H1 (cell line): Measurements from ENCODE around the gene GPR15LG. TPM values are rescaled to one million over a fixed set of nuclear protein-coding genes. Genes with fewer than 3 reads are reported as not detected.
A peak's percentile ranks its signal among the peaks of the same experiment; 100 is the strongest.

Experiments
- CTCF ChIA-PET: fragments of 300-600 bp; sonication (Branson Sonifier 250); formaldehyde crosslinking; loops from one replicate; lab custom pipeline; 2021; ENCODE audit not compliant: partially characterized antibody; lab: Charles Lee
- POLR2A ChIA-PET: fragments of 300-600 bp; sonication (Branson Sonifier 250); formaldehyde crosslinking; loops from one replicate; lab custom pipeline; 2021; ENCODE audit warnings: inconsistent platforms; ENCODE audit not compliant: partially characterized antibody; lab: Charles Lee
- DNase-seq, 2 experiments: peaks; one replicate each; pipeline versions ENCODE4 v3.0.0 to v3.0.0-alpha.2; 2010 to 2022; ENCODE audit warnings: low spot score in 2 of 2, low read depth in 1 of 2, mixed read lengths in 1 of 2
- FAIRE-seq: peaks from 2 replicates; lab custom pipeline; 2011; peaks lifted over from hg19 to GRCh38; lab: Jason Lieb, UNC
- H2AFZ ChIP-seq: 2 replicates; pipeline ENCODE4 v1.8.1; 2012; ENCODE audit warnings: low read length, inconsistent platforms
- H2AK5ac ChIP-seq: 2 replicates; pipeline ENCODE4 v1.6.1; 2013; ENCODE audit warnings: low read depth, low read length
- H2BK120ac ChIP-seq: replicated peaks from 2 replicates; pipeline ENCODE3; 2013; ENCODE audit warnings: low read depth, low read length, inconsistent platforms
- H2BK12ac ChIP-seq: 2 replicates; pipeline ENCODE4 v1.6.1; 2013; ENCODE audit warnings: low read depth, low read length
- H2BK15ac ChIP-seq: 2 replicates; pipeline ENCODE4 v1.6.1; 2013; ENCODE audit warnings: low read length
- H2BK20ac ChIP-seq: 2 replicates; pipeline ENCODE4 v1.6.1; 2013; ENCODE audit warnings: low read length
- H2BK5ac ChIP-seq: 2 replicates; pipeline ENCODE4 v1.6.1; 2013; ENCODE audit warnings: low read depth, low read length
- H3K14ac ChIP-seq: 2 replicates; pipeline ENCODE4 v1.6.1; 2013; ENCODE audit warnings: inconsistent platforms; ENCODE audit not compliant: insufficient read length
- H3K18ac ChIP-seq: 2 replicates; pipeline ENCODE4 v1.6.1; 2013; ENCODE audit warnings: low read length; ENCODE audit errors: extremely low read depth
- H3K23ac ChIP-seq: 2 replicates; pipeline ENCODE4 v1.6.1; 2013; ENCODE audit warnings: inconsistent platforms; ENCODE audit not compliant: insufficient read length
- H3K23me2 ChIP-seq: 2 replicates; pipeline ENCODE4 v1.6.1; 2013; ENCODE audit warnings: low read depth, low read length
- H3K27ac ChIP-seq: 2 replicates; pipeline ENCODE4 v1.6.1; 2011; ENCODE audit warnings: low read depth, low read length, inconsistent platforms
- H3K27me3 ChIP-seq, 4 experiments: replicated peaks in 1 of 4; 1 replicate in 1 of 4; 2 replicates in 3 of 4; pipeline versions ENCODE4 v1.6.1 to v1.8.1; 2011 to 2013; ENCODE audit warnings: low read length in 3 of 4, mild to moderate bottlenecking in 3 of 4, inconsistent platforms in 2 of 4, mixed read lengths in 2 of 4, moderate library complexity in 1 of 4; ENCODE audit not compliant: control insufficient read depth in 3 of 4, insufficient read depth in 3 of 4; ENCODE audit errors: extremely low read depth in 1 of 4
- H3K36me3 ChIP-seq, 4 experiments: 2 replicates each; pipeline versions ENCODE4 v1.6.1 to v1.8.1; 2011 to 2013; ENCODE audit warnings: mild to moderate bottlenecking in 4 of 4, low read length in 3 of 4, moderate library complexity in 2 of 4, control low read depth in 1 of 4, inconsistent platforms in 1 of 4; ENCODE audit not compliant: insufficient read depth in 4 of 4, control insufficient read depth in 2 of 4
- H3K4ac ChIP-seq: replicated peaks from 2 replicates; pipeline ENCODE3; 2013; ENCODE audit warnings: low read length, low read depth, mixed read lengths, inconsistent platforms; ENCODE audit not compliant: insufficient read length
- H3K4me1 ChIP-seq, 4 experiments: replicated peaks in 1 of 4; 1 replicate in 1 of 4; 2 replicates in 3 of 4; pipeline versions ENCODE4 v1.6.1 to v1.8.1; 2011 to 2013; ENCODE audit warnings: low read length in 3 of 4, inconsistent platforms in 2 of 4, mixed read lengths in 1 of 4; ENCODE audit not compliant: insufficient read depth in 4 of 4, control insufficient read depth in 3 of 4
- H3K4me2 ChIP-seq, 2 experiments: 2 replicates each; pipeline versions ENCODE4 v1.6.1 to v1.8.1; 2011 to 2013; ENCODE audit warnings: low read depth in 2 of 2, low read length in 2 of 2, control low read depth in 1 of 2, inconsistent platforms in 1 of 2, mild to moderate bottlenecking in 1 of 2; ENCODE audit not compliant: insufficient read depth in 1 of 2
- H3K4me3 ChIP-seq, 4 experiments: fragments of 200-600, 300-600 bp in 1 of 4; sonication (generic), shearing (Covaris generic), sonication (Bioruptor Twin) in 1 of 4; 2 replicates each; pipeline versions ENCODE4 v1.5.1 to v1.8.1; 2011 to 2016; ENCODE audit warnings: low read length in 4 of 4, low read depth in 3 of 4, control low read depth in 2 of 4, inconsistent platforms in 2 of 4, mild to moderate bottlenecking in 2 of 4, mixed read lengths in 1 of 4, moderate library complexity in 1 of 4; ENCODE audit not compliant: insufficient read depth in 2 of 4; ENCODE audit errors: extremely low read depth in 1 of 4
- H3K56ac ChIP-seq: replicated peaks from 2 replicates; pipeline ENCODE3; 2013; ENCODE audit warnings: low read depth, mild to moderate bottlenecking, mixed read lengths, low read length, inconsistent platforms; ENCODE audit not compliant: insufficient read length
- H3K79me1 ChIP-seq: 2 replicates; pipeline ENCODE4 v1.6.1; 2013; ENCODE audit warnings: low read depth, low read length, control low read depth
- H3K79me2 ChIP-seq, 2 experiments: 2 replicates each; pipeline versions ENCODE4 v1.6.1 to v1.8.1; 2012 to 2013; ENCODE audit warnings: low read length in 2 of 2, mild to moderate bottlenecking in 2 of 2, inconsistent platforms in 1 of 2; ENCODE audit not compliant: insufficient read depth in 2 of 2, control insufficient read depth in 1 of 2
- H3K9ac ChIP-seq, 4 experiments: replicated peaks in 1 of 4; 1 replicate in 1 of 4; 2 replicates in 3 of 4; pipeline versions ENCODE4 v1.6.1 to v1.8.1; 2011 to 2013; ENCODE audit warnings: low read depth in 3 of 4, low read length in 3 of 4, control low read depth in 2 of 4, mild to moderate bottlenecking in 2 of 4, moderate library complexity in 2 of 4, inconsistent platforms in 1 of 4; ENCODE audit errors: extremely low read depth in 1 of 4
- H3K9me3 ChIP-seq, 2 experiments: 2 replicates each; pipeline versions ENCODE4 v1.6.1 to v1.8.1; 2012 to 2013; ENCODE audit warnings: mild to moderate bottlenecking in 2 of 2, moderate library complexity in 2 of 2, control low read depth in 1 of 2, inconsistent platforms in 1 of 2, low read depth in 1 of 2, low read length in 1 of 2, mixed read lengths in 1 of 2; ENCODE audit not compliant: insufficient read depth in 2 of 2
- H4K20me1 ChIP-seq, 2 experiments: replicated peaks in 1 of 2; 2 replicates each; pipeline versions ENCODE3 to v1.8.1; 2011 to 2013; ENCODE audit warnings: inconsistent platforms in 2 of 2, low read length in 2 of 2, mild to moderate bottlenecking in 1 of 2; ENCODE audit not compliant: insufficient read depth in 2 of 2, control insufficient read depth in 1 of 2
- H4K5ac ChIP-seq: 2 replicates; pipeline ENCODE4 v1.6.1; 2013; ENCODE audit warnings: low read length, low read depth, mixed read lengths, inconsistent platforms; ENCODE audit not compliant: insufficient read length
- H4K8ac ChIP-seq: 2 replicates; pipeline ENCODE4 v1.8.0; 2013; ENCODE audit warnings: mild to moderate bottlenecking, moderate library complexity, low read length, inconsistent platforms; ENCODE audit not compliant: insufficient read depth; ENCODE audit errors: extremely low read depth
- H4K91ac ChIP-seq: replicated peaks from 2 replicates; pipeline ENCODE3; 2013; ENCODE audit warnings: low read length, mixed read lengths, inconsistent platforms; ENCODE audit not compliant: insufficient read length
- ATF3 ChIP-seq: IDR thresholded peaks from 2 replicates; pipeline ENCODE4 v1.6.1; 2011; ENCODE audit warnings: low read depth, mild to moderate bottlenecking, low read length; ENCODE audit not compliant: insufficient read depth
- BACH1 ChIP-seq: IDR thresholded peaks from 2 replicates; pipeline ENCODE4 v1.6.1; 2012; ENCODE audit warnings: low read length, improper control_type of control experiment
- CTBP2 ChIP-seq: IDR thresholded peaks from 2 replicates; pipeline ENCODE4 v1.7.0; 2011; ENCODE audit warnings: borderline replicate concordance, mild to moderate bottlenecking, moderate library complexity, mixed read lengths, low read length; ENCODE audit not compliant: insufficient read depth, insufficient read length
- EGR1 ChIP-seq: IDR thresholded peaks from 2 replicates; pipeline ENCODE4 v1.6.1; 2011; ENCODE audit warnings: low read depth, low read length, borderline replicate concordance
- KDM4A ChIP-seq: IDR thresholded peaks from one replicate; pipeline ENCODE4 v1.7.1; 2012; ENCODE audit warnings: low read depth, mild to moderate bottlenecking, moderate library complexity, low read length, inconsistent platforms; ENCODE audit not compliant: severe bottlenecking
- KDM5A ChIP-seq: fragments of 200-600 bp; IDR thresholded peaks from 2 replicates; pipeline ENCODE4 v1.7.1; 2012; ENCODE audit warnings: mild to moderate bottlenecking, low read length, inconsistent platforms, mixed read lengths
- POLR2A ChIP-seq, 2 experiments: IDR thresholded peaks; 1 replicate in 1 of 2; 2 replicates in 1 of 2; pipeline ENCODE4 v1.6.1; 2011; ENCODE audit warnings: low read depth in 2 of 2, low read length in 2 of 2, mild to moderate bottlenecking in 2 of 2; ENCODE audit errors: control extremely low read depth in 1 of 2
- RAD21 ChIP-seq, 2 experiments: IDR thresholded peaks in 1 of 2; conservative IDR thresholded peaks in 1 of 2; 2 replicates each; pipeline ENCODE4 v1.6.1; 2011; ENCODE audit warnings: low read depth in 2 of 2, low read length in 2 of 2, improper control_type of control experiment in 1 of 2, inconsistent platforms in 1 of 2, mild to moderate bottlenecking in 1 of 2, moderate library complexity in 1 of 2
- SIN3A ChIP-seq, 2 experiments: IDR thresholded peaks in 1 of 2; conservative IDR thresholded peaks in 1 of 2; 2 replicates each; pipeline ENCODE4 v1.6.1; 2011 to 2012; ENCODE audit warnings: low read length in 2 of 2, improper control_type of control experiment in 1 of 2, low read depth in 1 of 2, mild to moderate bottlenecking in 1 of 2
- TBP ChIP-seq: IDR thresholded peaks from 2 replicates; pipeline ENCODE4 v1.6.1; 2011; ENCODE audit warnings: low read depth, low read length, improper control_type of control experiment
- ZNF274 ChIP-seq: IDR thresholded peaks from 2 replicates; pipeline ENCODE4 v1.7.0; 2012; ENCODE audit warnings: low read length, borderline replicate concordance; ENCODE audit errors: extremely low read depth
- WGBS, 2 experiments: shearing (Covaris generic) in 1 of 2; methylation state at CpG; one replicate each; pipeline versions ENCODE4 v1.1.6 to v1.1.7; 2013 to 2015; ENCODE audit warnings: low lambda C conversion rate in 2 of 2, mixed read lengths in 2 of 2, inconsistent platforms in 1 of 2, low coverage in 1 of 2, missing lambda C conversion rate in 1 of 2; ENCODE audit not compliant: insufficient replicate concordance in 2 of 2, insufficient coverage in 1 of 2, insufficient read length in 1 of 2; ENCODE audit errors: extremely low coverage in 1 of 2, missing lambda C conversion rate in 1 of 2; 5-methylcytosine and 5-hydroxymethylcytosine counted together
- polyA plus RNA-seq, 7 experiments: library from polyadenylated mRNA; depleted of rRNA in 3 of 7; stranded (reverse) in 5 of 7; unstranded in 2 of 7; fragments of >200 nt in 5 of 7; fragments of 200-250 nt in 2 of 7; gene quantifications; 1 replicate in 5 of 7; 2 replicates in 1 of 7; 4 replicates in 1 of 7; pipeline versions ENCODE4 v1.2.1 to v1.2.3, GENCODE V29; 2011 to 2013; ENCODE audit warnings: missing spikeins in 2 of 7, mixed read lengths in 2 of 7
- total RNA-seq: library from RNA; stranded (reverse); fragmentation: NEBNext Ultra II Directional; extraction: Animal tissue kit (Norgen Biotek cat#: 25700); gene quantifications from 2 replicates; pipeline ENCODE4 v1.2.1, GENCODE V29; 2021

GPR15LG gene
- total and polyA plus RNA-seq, 2 of the 8 experiments (the other 6 are each of a cell fraction or from before 2014, with no cell fraction given) = not detected

DNA sequence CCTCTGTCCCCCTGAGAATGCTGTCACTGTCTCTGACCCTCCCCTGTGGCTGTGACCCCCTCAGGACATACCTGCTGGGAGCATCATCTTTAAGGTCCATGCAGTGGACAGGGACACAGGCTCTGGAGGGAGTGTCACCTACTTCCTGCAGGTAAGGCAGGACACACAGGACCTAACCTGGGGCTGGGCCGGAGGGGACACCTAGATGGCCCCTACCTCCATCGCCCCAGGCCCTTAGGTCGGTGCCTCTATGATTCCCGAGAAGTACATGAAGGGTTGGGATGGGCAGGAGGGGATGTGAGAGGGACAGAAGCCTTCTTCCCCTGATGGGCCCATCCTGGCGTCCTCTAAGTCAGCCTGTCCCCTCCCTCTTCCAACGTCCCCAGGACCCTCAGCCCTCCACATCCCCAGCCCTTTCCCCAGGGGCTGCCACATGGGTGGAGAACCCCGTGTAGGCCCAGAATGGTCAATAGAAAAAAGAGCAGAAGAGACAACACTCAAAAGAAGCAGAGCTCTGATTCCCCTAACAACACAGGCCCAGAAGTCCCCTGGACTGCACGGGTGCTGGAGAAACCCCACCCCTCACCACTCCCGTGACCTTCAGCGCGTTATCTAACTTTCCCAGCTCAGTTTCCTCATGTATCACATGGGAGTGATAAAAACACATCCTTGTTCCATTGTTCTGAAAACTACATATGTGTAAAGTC, 27.1 kb downstream of the GPR15LG start:
- peaks cover 2 to 12% (median 7%) of the 10 kb centered on the region in 4 experiments; a peak in 6 of 7 replicates for H3K27me3 ChIP-seq
- H3K9me3 ChIP-seq = no peaks in the 10 kb centered on the region
- H3K18ac ChIP-seq = no peak overlapping the region
- DNase-seq (no peak), FAIRE-seq (no peak)
- H4K91ac ChIP-seq = no peak overlapping the region
- no peak overlapping the region for H3K23ac ChIP-seq
- H3K4me1 ChIP-seq = no peaks in the 10 kb centered on the region
- H4K20me1 ChIP-seq = peaks cover 0 to 6% of the 10 kb centered on the region in 2 experiments
- no peaks in the 10 kb centered on the region for H3K79me2 ChIP-seq
- H2AK5ac ChIP-seq = no peak overlapping the region
- no peak overlapping the region for H3K4me2 ChIP-seq
- H2BK15ac ChIP-seq = no peak overlapping the region
- no peak overlapping the region for H3K14ac ChIP-seq
- H3K23me2 ChIP-seq = no peaks in the 10 kb centered on the region
- no peak overlapping the region for H3K4me3 ChIP-seq
- 81% methylated on average over 11 of the region's 11 CpGs; no CpG with 5 or more reads in 1 of the 2 experiments for WGBS, 2 experiments
- no peak overlapping the region for H4K5ac ChIP-seq
- H2BK20ac ChIP-seq = no peak overlapping the region
- peak overlapping the region; percentile 57; the same call in 1 of the 2 replicates for H4K8ac ChIP-seq
- H3K4ac ChIP-seq = no peak overlapping the region
- H2BK12ac ChIP-seq = no peak overlapping the region
- ChIA-PET CTCF (interaction anchor here (0.7 to 10.8 kb wide), 12 partner anchors 8 to 349 kb away, joined by 3 to 248 read pairs (median 12); partner anchors contain the start of genes CDHR1 and GHITM), POLR2A (no interaction called here)
- no peaks in the 10 kb centered on the region for H3K79me1 ChIP-seq
- H3K56ac ChIP-seq = no peak overlapping the region
- H2AFZ ChIP-seq = no peak overlapping the region
- H3K27ac ChIP-seq = no peak overlapping the region
- H2BK5ac ChIP-seq = no peak overlapping the region
- H2BK120ac ChIP-seq = no peak overlapping the region
- no peak overlapping the region for H3K9ac ChIP-seq
- no peaks in the 10 kb centered on the region for H3K36me3 ChIP-seq
- no peak for TF ChIP-seq KDM4A
- no peak for TF ChIP-seq BACH1
- TF ChIP-seq RAD21 (IDR thresholded peaks at IDR 0.05 in 1 of 2, conservative IDR thresholded peaks at IDR 0.05 in 1 of 2; ENCODE audit: low read depth in 2 of 2, low read length in 2 of 2) = no peak
- no peak for TF ChIP-seq POLR2A (IDR thresholded peaks at IDR 0.05; ENCODE audit: control extremely low read depth in 1 of 2, low read depth in 2 of 2, low read length in 2 of 2)
- no peak for TF ChIP-seq CTBP2
- TF ChIP-seq ATF3 = no peak
- TF ChIP-seq TBP = no peak
- no peak for TF ChIP-seq ZNF274
- TF ChIP-seq KDM5A = no peak
- no peak for TF ChIP-seq SIN3A (conservative IDR thresholded peaks at IDR 0.05 in 1 of 2, IDR thresholded peaks at IDR 0.05 in 1 of 2; ENCODE audit: low read depth in 1 of 2, low read length in 2 of 2)
- no peak for TF ChIP-seq EGR1
